Retinal pigment epithelial cell (primary cell): ENCODE data around the gene RALGAPB.
A peak's percentile ranks its signal among the peaks of the same experiment; 100 is the strongest.
"Not testable (repeated sequence)": the region's sequence is repeated elsewhere in the genome, so short reads cannot be mapped to it uniquely, and the experiment has no call there.

ENCODE experiments used
- DNase-seq: peaks from one replicate; pipeline ENCODE4 v3.0.0-alpha.2; 2010; ENCODE audit warnings: low read depth
- H3K4me3 ChIP-seq: 2 replicates; pipeline ENCODE4 v1.5.1; 2011; ENCODE audit warnings: mild to moderate bottlenecking, low read length, control low read depth, moderate library complexity
- CTCF ChIP-seq: conservative IDR thresholded peaks from 2 replicates; pipeline ENCODE4 v1.5.1; 2011; ENCODE audit warnings: low read depth, low read length, control low read depth, inconsistent platforms

RALGAPB gene

GRCh38 chr20:38458314-38458713 lies 14.3 kb upstream of the RALGAPB start:
- TF ChIP-seq CTCF, result no peak
- no peak for DNase-seq
- H3K4me3 ChIP-seq, result no peak overlapping the region

- H3K4me3 ChIP-seq, result no peak overlapping the region
- peak; percentile 72 for DNase-seq
- TF ChIP-seq CTCF, result no peak
Measured at GRCh38 chr20:38460040-38460623, 12.5 kb upstream of the RALGAPB start.

- not testable (repeated sequence) for DNase-seq, H3K4me3 ChIP-seq
Measured at GRCh38 chr20:38460631-38461030, 12.0 kb upstream of the RALGAPB start.

GRCh38 chr20:38461167-38461566 lies 11.5 kb upstream of the RALGAPB start:
- not testable (repeated sequence) for H3K4me3 ChIP-seq, DNase-seq

GRCh38 chr20:38461569-38461968 lies 11.1 kb upstream of the RALGAPB start:
- DNase-seq, H3K4me3 ChIP-seq: not testable (repeated sequence)

- no peak for TF ChIP-seq CTCF
- H3K4me3 ChIP-seq, result no peak overlapping the region
- no peak for DNase-seq
Measured at GRCh38 chr20:38466171-38466570, 6.5 kb upstream of the RALGAPB start.

GRCh38 chr20:38466983-38467382 lies 5.7 kb upstream of the RALGAPB start:
- no peak overlapping the region for H3K4me3 ChIP-seq
- no peak for DNase-seq
- TF ChIP-seq CTCF, result no peak

GRCh38 chr20:38471245-38471644 lies 1.4 kb upstream of the RALGAPB start:
- H3K4me3 ChIP-seq, result no peak overlapping the region
- TF ChIP-seq CTCF, result no peak
- DNase-seq, result no peak

- peak overlapping the region; percentile 84 for H3K4me3 ChIP-seq
- TF ChIP-seq CTCF, result no peak
- no peak for DNase-seq
Measured at GRCh38 chr20:38471987-38472512, 593 bp upstream of the RALGAPB start.
